GM19351 (cell line): Measurements from ENCODE around the gene PRUNE1.

Experiments
- ATAC-seq: cut with Tn5 transposase; IDR thresholded peaks from one replicate; pipeline ENCODE4 v1.9.1; 2021; ENCODE audit warnings: mild to moderate bottlenecking, moderate library complexity; ENCODE audit not compliant: unreplicated experiment

PRUNE1 gene

GRCh38 chr1:151008244-151009205 is at the start of gene PRUNE1:
Gene PRUNE1 (plus strand): TSS chr1:151008449. CDS start chr1:151008633, 184 bp downstream.
- peak; percentile 63 for ATAC-seq

GRCh38 chr1:150960646-150961045 is 47.6 kb upstream of the PRUNE1 start:
- ATAC-seq: no peak

GRCh38 chr1:150961756-150962155 is 46.5 kb upstream of the PRUNE1 start:
- ATAC-seq: no peak

- ATAC-seq: no peak
Observed at GRCh38 chr1:150963321-150964163, 44.7 kb upstream of the PRUNE1 start.

- ATAC-seq: no peak
Observed at GRCh38 chr1:150964164-150964489, 44.1 kb upstream of the PRUNE1 start.

- ATAC-seq: no peak
Observed at GRCh38 chr1:150965605-150966004, 42.6 kb upstream of the PRUNE1 start.

- no peak for ATAC-seq
Observed at GRCh38 chr1:150966011-150966410, 42.2 kb upstream of the PRUNE1 start.

- ATAC-seq: no peak
Observed at GRCh38 chr1:150967936-150968335, 40.3 kb upstream of the PRUNE1 start.

- ATAC-seq: no peak
Observed at GRCh38 chr1:150968491-150968890, 39.8 kb upstream of the PRUNE1 start.

- no peak for ATAC-seq
Observed at GRCh38 chr1:150969626-150970025, 38.6 kb upstream of the PRUNE1 start.

- no peak for ATAC-seq
Observed at GRCh38 chr1:150970808-150971582, 37.3 kb upstream of the PRUNE1 start.

- no peak for ATAC-seq
Observed at GRCh38 chr1:150971583-150972416, 36.4 kb upstream of the PRUNE1 start.

GRCh38 chr1:150972417-150972940 is 35.8 kb upstream of the PRUNE1 start:
- no peak for ATAC-seq

GRCh38 chr1:150973258-150973835 is 34.9 kb upstream of the PRUNE1 start:
- ATAC-seq: no peak

GRCh38 chr1:150973836-150974579 is 34.2 kb upstream of the PRUNE1 start:
- peak; percentile 33 for ATAC-seq

- peak; percentile 42 for ATAC-seq
Observed at GRCh38 chr1:150974580-150975478, 33.4 kb upstream of the PRUNE1 start, which contains the start of gene CERS2. Gene CERS2 (minus strand): TSS chr1:150974835. CDS start chr1:150969090, 5,745 bp downstream.

GRCh38 chr1:150976401-150976821 is 31.8 kb upstream of the PRUNE1 start:
- ATAC-seq: no peak
